MCF 10A (cell line): ENCODE data around the gene SDK1. TPM values are rescaled to one million over a fixed set of nuclear protein-coding genes. Genes with fewer than 3 reads are reported as not detected.

Source experiments
- BruUV-seq: library from RNA; stranded (reverse); fragments of 400-500 nt; replicated peaks from 2 replicates; lab custom pipeline; 2021; lab: Mats Ljungman, UMichigan
- CTCF ChIA-PET: fragments of 300-600 bp; sonication (Branson Sonifier 250); formaldehyde crosslinking; extraction: SDS; loops from one replicate; lab custom pipeline; 2021; ENCODE audit warnings: antibody characterized with exemption, inconsistent platforms; lab: Yijun Ruan, JAX
- POLR2A ChIA-PET: fragments of 300-600, 350-650 bp; sonication (Branson Sonifier 250); formaldehyde crosslinking; extraction: SDS; loops from one replicate; lab custom pipeline; 2020; ENCODE audit warnings: antibody characterized with exemption, inconsistent platforms; lab: Yijun Ruan, JAX
- DNase-seq: peaks from one replicate; pipeline ENCODE4 v3.0.0-alpha.2; 2018; ENCODE audit not compliant: unreplicated experiment
- H3K27ac Mint-ChIP-seq: one replicate; pipeline ENCODE4 v1.8.0; 2022; ENCODE audit warnings: mild to moderate bottlenecking, low read depth, mixed read lengths; ENCODE audit not compliant: unreplicated experiment
- H3K27me3 Mint-ChIP-seq: one replicate; pipeline ENCODE4 v1.8.0; 2022; ENCODE audit warnings: mixed read lengths; ENCODE audit not compliant: insufficient read depth, unreplicated experiment
- H3K36me3 Mint-ChIP-seq: one replicate; pipeline ENCODE4 v1.8.0; 2022; ENCODE audit warnings: mild to moderate bottlenecking, moderate library complexity, mixed read lengths; ENCODE audit not compliant: insufficient read depth, unreplicated experiment
- H3K4me1 Mint-ChIP-seq: one replicate; pipeline ENCODE4 v1.8.0; 2022; ENCODE audit warnings: mixed read lengths; ENCODE audit not compliant: insufficient read depth, unreplicated experiment
- H3K4me3 Mint-ChIP-seq: one replicate; pipeline ENCODE4 v1.8.0; 2022; ENCODE audit warnings: mild to moderate bottlenecking, moderate library complexity, mixed read lengths; ENCODE audit not compliant: unreplicated experiment
- H3K9me3 Mint-ChIP-seq: one replicate; pipeline ENCODE4 v1.8.0; 2022; ENCODE audit warnings: mixed read lengths; ENCODE audit not compliant: unreplicated experiment
- CTCF ChIP-seq: fragments of 200-600 bp; IDR thresholded peaks from one replicate; pipeline ENCODE4 v1.8.0; 2022; ENCODE audit warnings: antibody characterized with exemption, mild to moderate bottlenecking; ENCODE audit not compliant: unreplicated experiment
- intact Hi-C: fragments of 100-400 bp; cut with micrococcal nuclease; formaldehyde crosslinking; loops from 2 replicates; pipeline ENCODE4 v1.14.1; 2022
- total RNA-seq: library from RNA; stranded (reverse); gene quantifications from 2 replicates; pipeline ENCODE4 v1.2.3, GENCODE V29; 2022

The SDK1 gene
- total RNA-seq, 1 experiment from 2014 or later = 3.3 TPM

GRCh38 chr7:3588341-3588740 is 287.3 kb downstream of the SDK1 start:
- POLR2A ChIA-PET = interaction anchor here (0.8 to 1.8 kb wide), 4 partner anchors 8 to 21 kb away, joined by 3 to 6 read pairs (median 3); no protein-coding TSS in a partner anchor
- DNase-seq = peak; percentile 57
- H3K4me3 Mint-ChIP-seq = no peak overlapping the region
- BruUV-seq = no TSS peak
- CTCF ChIA-PET = interaction anchor here (0.6 kb wide), 1 partner anchor 325 kb away, joined by 3 read pairs; no protein-coding TSS in a partner anchor
- H3K27ac Mint-ChIP-seq = no peak overlapping the region
- H3K4me1 Mint-ChIP-seq = peaks cover 6% of the 10 kb centered on the region
- no peaks in the 10 kb centered on the region for H3K27me3 Mint-ChIP-seq
- intact Hi-C loops = no loop called here
- H3K9me3 Mint-ChIP-seq = no peaks in the 10 kb centered on the region
- H3K36me3 Mint-ChIP-seq = no peaks in the 10 kb centered on the region
- TF ChIP-seq CTCF = no peak

- no TSS peak for BruUV-seq
- ChIA-PET POLR2A (interaction anchor here (1.1 to 1.8 kb wide), 3 partner anchors 8 to 26 kb away, joined by 3 to 6 read pairs (median 3); no protein-coding TSS in a partner anchor), CTCF (no interaction called here)
- Mint-ChIP-seq H3K4me1 (peaks cover 6% of the 10 kb centered on the region), H3K27ac (peak overlapping the region; percentile 14), H3K9me3 (no peaks in the 10 kb centered on the region), H3K27me3 (no peaks in the 10 kb centered on the region), H3K36me3 (no peaks in the 10 kb centered on the region), H3K4me3 (no peak overlapping the region)
- TF ChIP-seq CTCF = no peak
- DNase-seq = peak; percentile 65
- intact Hi-C loops = no loop called here
These were observed 288.7 kb downstream of the SDK1 start for GRCh38 chr7:3589752-3590151.

- ChIA-PET POLR2A (no interaction called here), CTCF (no interaction called here)
- intact Hi-C loops = no loop called here
- Mint-ChIP-seq H3K9me3 (no peaks in the 10 kb centered on the region), H3K4me3 (no peak overlapping the region), H3K4me1 (peaks cover 6% of the 10 kb centered on the region), H3K27me3 (no peaks in the 10 kb centered on the region), H3K27ac (no peak overlapping the region), H3K36me3 (no peaks in the 10 kb centered on the region)
- no peak for DNase-seq
- no TSS peak for BruUV-seq
- TF ChIP-seq CTCF = no peak
These were observed 290.2 kb downstream of the SDK1 start for GRCh38 chr7:3591219-3591618.

GRCh38 chr7:3591944-3592343 is 290.9 kb downstream of the SDK1 start:
- no peaks in the 10 kb centered on the region for H3K36me3 Mint-ChIP-seq
- peaks cover 6% of the 10 kb centered on the region for H3K4me1 Mint-ChIP-seq
- no peak for TF ChIP-seq CTCF
- POLR2A ChIA-PET = no interaction called here
- no peak overlapping the region for H3K4me3 Mint-ChIP-seq
- H3K9me3 Mint-ChIP-seq = no peaks in the 10 kb centered on the region
- H3K27me3 Mint-ChIP-seq = no peaks in the 10 kb centered on the region
- no TSS peak for BruUV-seq
- no peak for DNase-seq
- CTCF ChIA-PET = no interaction called here
- intact Hi-C loops = no loop called here
- no peak overlapping the region for H3K27ac Mint-ChIP-seq
